HepG2 (cell line): ENCODE measurements around the gene CUTC. TPM values are rescaled to one million over a fixed set of nuclear protein-coding genes. Genes with fewer than 3 reads are reported as not detected.

Experiments
- FOXM1 ChIP-seq: sonication (generic); formaldehyde crosslinking; IDR thresholded peaks from 2 replicates; pipeline ENCODE4 v1.5.0; 2020; ENCODE audit warnings: missing genetic modification reagents
- HOXA7 ChIP-seq: sonication (generic); formaldehyde crosslinking; IDR thresholded peaks from 2 replicates; pipeline ENCODE4 v1.8.1; 2022; ENCODE audit warnings: mild to moderate bottlenecking, missing genetic modification reagents, moderate library complexity
- KLF12 ChIP-seq: sonication (generic); formaldehyde crosslinking; IDR thresholded peaks from 2 replicates; pipeline ENCODE4 v1.4.0; 2020; ENCODE audit warnings: missing genetic modification reagents, borderline replicate concordance
- PAX8 ChIP-seq: sonication (generic); formaldehyde crosslinking; IDR thresholded peaks from 2 replicates; pipeline ENCODE4 v1.8.0; 2022; ENCODE audit warnings: mild to moderate bottlenecking, missing genetic modification reagents, borderline replicate concordance
- RERE ChIP-seq: IDR thresholded peaks from 2 replicates; pipeline ENCODE4 v1.6.1; 2016; ENCODE audit warnings: low read depth, missing genetic modification reagents, missing compliant biosample characterization
- THRA ChIP-seq: sonication (generic); formaldehyde crosslinking; IDR thresholded peaks from 2 replicates; pipeline ENCODE4 v1.4.0; 2020; ENCODE audit warnings: missing genetic modification reagents, borderline replicate concordance
- ZHX1 ChIP-seq: sonication (generic); formaldehyde crosslinking; IDR thresholded peaks from 2 replicates; pipeline ENCODE4 v1.8.1; 2022; ENCODE audit warnings: low read depth, mild to moderate bottlenecking, missing genetic modification reagents
- ZNF24 ChIP-seq: fragments of 450-650 bp; IDR thresholded peaks from 2 replicates; pipeline ENCODE4 v1.6.1; 2017; ENCODE audit warnings: antibody characterized with exemption, mild to moderate bottlenecking
- ZNF33A ChIP-seq: sonication (generic); formaldehyde crosslinking; IDR thresholded peaks from 2 replicates; pipeline ENCODE4 v1.5.1; 2020; ENCODE audit warnings: missing genetic modification reagents, mild to moderate bottlenecking, moderate library complexity, borderline replicate concordance
- ZNF619 ChIP-seq: sonication (generic); formaldehyde crosslinking; IDR thresholded peaks from 2 replicates; pipeline ENCODE4 v1.4.0; 2020; ENCODE audit warnings: mild to moderate bottlenecking, missing genetic modification reagents
- ZNF737 ChIP-seq: sonication (generic); formaldehyde crosslinking; IDR thresholded peaks from 2 replicates; pipeline ENCODE4 v1.5.0; 2020; ENCODE audit warnings: missing genetic modification reagents, mild to moderate bottlenecking, borderline replicate concordance
- ZNF775 ChIP-seq: sonication (generic); formaldehyde crosslinking; IDR thresholded peaks from 2 replicates; pipeline ENCODE4 v1.4.0; 2020; ENCODE audit warnings: missing genetic modification reagents, mild to moderate bottlenecking, moderate library complexity, borderline replicate concordance
- polyA plus RNA-seq, 8 experiments: library from polyadenylated mRNA; depleted of rRNA in 3 of 8; stranded (reverse) in 7 of 8; unstranded in 1 of 8; fragments of >200 nt; fragmentation: Illumina TruSeq in 4 of 8; extraction: Trizol in 4 of 8; gene quantifications; 2 replicates each; pipeline versions ENCODE4 v1.2.1 to v1.2.3, GENCODE V29; 2011 to 2016; ENCODE audit warnings: low read depth in 4 of 8, missing spikeins in 1 of 8, mixed read lengths in 1 of 8; ENCODE audit not compliant: insufficient read depth in 1 of 8
- total RNA-seq, 5 experiments: library from RNA; depleted of rRNA; stranded (reverse); fragments of >200 nt; fragmentation: Illumina TruSeq; extraction: Trizol; gene quantifications; 2 replicates each; pipeline ENCODE4 v1.2.3, GENCODE V29; 2016; ENCODE audit warnings: low read depth in 1 of 5
- TF ChIP-seq, protein P1 (sequence below): sonication (generic); formaldehyde crosslinking; IDR thresholded peaks from 2 replicates; pipeline ENCODE4 v1.9.0; 2022; ENCODE audit warnings: low read depth, missing genetic modification reagents
- TF ChIP-seq, protein P2 (sequence below): fragments of 450-650 bp; IDR thresholded peaks from 2 replicates; pipeline ENCODE4 v1.6.1; 2016

The CUTC gene
- total and polyA plus RNA-seq, 2 of the 13 experiments (the other 11 are each of a cell fraction or from before 2014, with no cell fraction given) = 22.3 to 25.8 TPM

GRCh38 chr10:99732033-99732842 is at the start of gene CUTC, which contains the start of gene COX15 (continued):
- TF ChIP-seq RERE (no peak; the same call in 1 of the 2 replicates), ZNF33A (CRISPR knock-in tag) (peak; percentile 66; the same call in 1 of the 2 replicates), ZHX1 (CRISPR knock-in tag) (no peak; the same call in 1 of the 2 replicates), ZNF24 (peak; percentile 32; the same call in 1 of the 2 replicates), KLF12 (CRISPR knock-in tag) (no peak), HOXA7 (CRISPR knock-in tag) (no peak), PAX8 (CRISPR knock-in tag) (peak; percentile 68; the same call in 1 of the 2 replicates), ZNF775 (0 out of 2 replicates have a peak, but pooled peaks have one; percentile 30), ZNF619 (CRISPR knock-in tag) (no peak), FOXM1 (CRISPR knock-in tag) (no peak), THRA (CRISPR knock-in tag) (peak; percentile 29; the same call in 1 of the 2 replicates), ZNF737 (CRISPR knock-in tag) (no peak)
- TF ChIP-seq, protein P1, sequence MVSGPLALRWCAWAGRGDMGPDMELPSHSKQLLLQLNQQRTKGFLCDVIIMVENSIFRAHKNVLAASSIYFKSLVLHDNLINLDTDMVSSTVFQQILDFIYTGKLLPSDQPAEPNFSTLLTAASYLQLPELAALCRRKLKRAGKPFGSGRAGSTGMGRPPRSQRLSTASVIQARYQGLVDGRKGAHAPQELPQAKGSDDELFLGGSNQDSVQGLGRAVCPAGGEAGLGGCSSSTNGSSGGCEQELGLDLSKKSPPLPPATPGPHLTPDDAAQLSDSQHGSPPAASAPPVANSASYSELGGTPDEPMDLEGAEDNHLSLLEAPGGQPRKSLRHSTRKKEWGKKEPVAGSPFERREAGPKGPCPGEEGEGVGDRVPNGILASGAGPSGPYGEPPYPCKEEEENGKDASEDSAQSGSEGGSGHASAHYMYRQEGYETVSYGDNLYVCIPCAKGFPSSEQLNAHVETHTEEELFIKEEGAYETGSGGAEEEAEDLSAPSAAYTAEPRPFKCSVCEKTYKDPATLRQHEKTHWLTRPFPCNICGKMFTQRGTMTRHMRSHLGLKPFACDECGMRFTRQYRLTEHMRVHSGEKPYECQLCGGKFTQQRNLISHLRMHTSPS = no peak; the same call in 1 of the 2 replicates
- TF ChIP-seq, protein P2, sequence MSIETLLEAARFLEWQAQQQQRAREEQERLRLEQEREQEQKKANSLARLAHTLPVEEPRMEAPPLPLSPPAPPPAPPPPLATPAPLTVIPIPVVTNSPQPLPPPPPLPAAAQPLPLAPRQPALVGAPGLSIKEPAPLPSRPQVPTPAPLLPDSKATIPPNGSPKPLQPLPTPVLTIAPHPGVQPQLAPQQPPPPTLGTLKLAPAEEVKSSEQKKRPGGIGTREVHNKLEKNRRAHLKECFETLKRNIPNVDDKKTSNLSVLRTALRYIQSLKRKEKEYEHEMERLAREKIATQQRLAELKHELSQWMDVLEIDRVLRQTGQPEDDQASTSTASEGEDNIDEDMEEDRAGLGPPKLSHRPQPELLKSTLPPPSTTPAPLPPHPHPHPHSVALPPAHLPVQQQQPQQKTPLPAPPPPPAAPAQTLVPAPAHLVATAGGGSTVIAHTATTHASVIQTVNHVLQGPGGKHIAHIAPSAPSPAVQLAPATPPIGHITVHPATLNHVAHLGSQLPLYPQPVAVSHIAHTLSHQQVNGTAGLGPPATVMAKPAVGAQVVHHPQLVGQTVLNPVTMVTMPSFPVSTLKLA = peak; percentile 63
